OCI-LY7 (cell line): ENCODE results near the gene EBF3.

Experiments used
- CTCF ChIP-seq: fragments of 200-600 bp; sonication (generic); conservative IDR thresholded peaks from 2 replicates; pipeline ENCODE4 v1.5.1; 2014; ENCODE audit warnings: mild to moderate bottlenecking, antibody characterized with exemption, low read length, moderate library complexity, mixed read lengths
- EZH2phosphoT487 ChIP-seq: fragments of 200-600 bp; sonication (generic); IDR thresholded peaks from 2 replicates; pipeline ENCODE4 v1.6.1; 2018; ENCODE audit warnings: low read depth, borderline replicate concordance, mild to moderate bottlenecking, mixed run types, antibody characterized with exemption, low read length, moderate library complexity, mixed read lengths

GRCh38 chr10:129965425-129965808 is 1.3 kb upstream of the EBF3 start:
- TF ChIP-seq CTCF (no peak), EZH2phosphoT487 (no peak)
